ENCODE data around the gene PTX3.

The PTX3 gene

GRCh38 chr3:157479464-157480243 is 43.0 kb downstream of the PTX3 start:
- no peak for DNase-seq

- no peak for DNase-seq
Measured at GRCh38 chr3:157487339-157487738, 50.7 kb downstream of the PTX3 start.

GRCh38 chr3:157488144-157488543 is 51.5 kb downstream of the PTX3 start:
- no peak for DNase-seq

- DNase-seq = no peak
Measured at GRCh38 chr3:157491136-157491535, 54.5 kb downstream of the PTX3 start.
